ENCODE data around the gene CISD2. TPM values are rescaled to one million over a fixed set of nuclear protein-coding genes. Genes with fewer than 3 reads are reported as not detected.
"Not testable (repeated sequence)": the region's sequence is repeated elsewhere in the genome, so short reads cannot be mapped to it uniquely, and the experiment has no call there.

Gene CISD2
- total RNA-seq, result 10 to 100 TPM in 4 of 6 donors, 1 to 10 TPM in 2; 1.3 to 30.3 (median 18.3) TPM

DNA sequence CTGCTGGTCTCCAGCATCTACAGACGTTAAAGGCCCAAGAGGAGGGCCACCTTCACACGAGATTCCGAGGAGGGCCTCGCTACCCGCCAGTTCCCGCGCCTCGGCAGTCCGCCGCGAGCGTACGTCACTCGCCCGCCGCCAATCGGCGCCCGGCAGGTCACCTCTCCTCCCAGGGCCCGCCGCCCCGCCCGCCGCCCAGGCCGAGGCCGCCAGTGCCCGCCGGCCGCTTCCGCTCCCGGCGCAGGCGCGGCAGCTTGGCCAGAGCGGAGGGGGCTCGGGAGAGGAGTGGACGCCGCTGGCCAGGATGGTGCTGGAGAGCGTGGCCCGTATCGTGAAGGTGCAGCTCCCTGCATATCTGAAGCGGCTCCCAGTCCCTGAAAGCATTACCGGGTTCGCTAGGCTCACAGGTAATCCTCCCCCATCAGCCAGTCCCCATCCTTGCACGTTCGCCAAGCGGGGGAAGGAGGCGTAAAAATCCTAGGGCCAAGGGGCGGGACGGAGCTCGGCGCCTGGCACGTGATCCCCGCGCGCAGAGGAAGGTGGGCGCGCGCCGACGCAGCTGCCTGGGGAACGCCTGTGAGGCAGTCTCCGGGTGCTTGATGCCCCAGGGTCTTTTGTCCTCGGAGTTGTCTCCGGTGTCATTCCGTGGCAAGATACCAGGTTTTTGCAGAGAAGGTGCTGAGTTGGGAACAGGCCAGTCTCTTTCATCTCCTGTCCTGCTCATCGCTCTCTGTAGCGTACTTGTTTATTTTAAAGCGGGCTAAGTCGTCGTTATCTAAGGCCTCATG is at the start of gene CISD2:
CISD2 (plus strand) TSS at position 212 of the 788 bp plus-strand sequence; CDS start at position 305, 93 bp downstream.
- H3K27me3 ChIP-seq, result no peaks in the 10 kb centered on the region
- DNase-seq (peak; percentile 95 to 99), ATAC-seq (ENCODE audit: low FRiP score in 2 of 2) (peak; percentile 97 to 99)
- WGBS, 2 donors, result 0 to 1% methylated on average over 24 to 57 of the region's 71 CpGs
- no peaks in the 10 kb centered on the region for H3K36me3 ChIP-seq
- H3K4me3 ChIP-seq, result peak within 1 kb of the TSS; percentile 59 to 93 (median 72)
- peak within 1 kb of the TSS; percentile 94 to 97 (median 95) for H3K27ac ChIP-seq
- TF ChIP-seq POLR2A (IDR thresholded peaks at IDR 0.05), result peak in 3 of 4 donors; percentile 75 to 92 (median 85)
- peak; percentile 87 to 94 for TF ChIP-seq POLR2AphosphoS5 (IDR thresholded peaks at IDR 0.05)
- peak in 4 of 6 experiments; percentile 33 to 60 (median 46) for TF ChIP-seq CTCF (IDR thresholded peaks at IDR 0.05)
- peak in 1 of 4 donors; percentile 7 for TF ChIP-seq EP300 (IDR thresholded peaks at IDR 0.05)
- H3K4me1 ChIP-seq, result peaks cover 14 to 24% (median 19%) of the 10 kb centered on the region in 4 donors
- H3K9me3 ChIP-seq, result no peaks in the 10 kb centered on the region

DNA sequence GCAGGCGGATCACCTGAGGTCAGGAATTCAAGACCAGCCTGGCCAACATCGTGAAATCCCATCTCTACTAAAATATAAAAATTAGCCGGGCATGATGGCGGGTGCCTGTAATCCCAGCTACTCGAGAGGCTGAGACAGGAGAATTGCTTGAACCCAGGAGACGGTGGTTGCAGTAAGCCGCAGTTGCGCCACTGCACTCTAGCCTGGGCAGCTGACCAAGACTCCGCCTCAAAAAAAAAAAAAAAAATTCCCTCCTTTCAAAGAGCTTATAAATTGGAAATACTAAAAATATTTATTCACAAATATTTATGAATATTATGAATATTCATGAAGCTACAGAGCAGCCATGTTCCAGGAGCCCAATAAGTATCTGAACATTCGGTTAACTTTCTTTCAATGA is 49.7 kb upstream of the CISD2 start:
- not testable (repeated sequence) for H3K4me3 ChIP-seq; ATAC-seq (ENCODE audit: low FRiP score in 2 of 2); H3K9me3 ChIP-seq; DNase-seq; H3K27me3 ChIP-seq
- peaks cover 0 to 12% (median 0%) of the 10 kb centered on the region in 4 donors for H3K36me3 ChIP-seq
- peak overlapping the region in 2 of 4 donors; percentile 57 to 73 for H3K27ac ChIP-seq
- WGBS, 2 donors, result 75 to 84% methylated on average over 10 of the region's 10 CpGs
- H3K4me1 ChIP-seq, result peaks cover 88 to 98% (median 96%) of the 10 kb centered on the region in 4 donors

DNA sequence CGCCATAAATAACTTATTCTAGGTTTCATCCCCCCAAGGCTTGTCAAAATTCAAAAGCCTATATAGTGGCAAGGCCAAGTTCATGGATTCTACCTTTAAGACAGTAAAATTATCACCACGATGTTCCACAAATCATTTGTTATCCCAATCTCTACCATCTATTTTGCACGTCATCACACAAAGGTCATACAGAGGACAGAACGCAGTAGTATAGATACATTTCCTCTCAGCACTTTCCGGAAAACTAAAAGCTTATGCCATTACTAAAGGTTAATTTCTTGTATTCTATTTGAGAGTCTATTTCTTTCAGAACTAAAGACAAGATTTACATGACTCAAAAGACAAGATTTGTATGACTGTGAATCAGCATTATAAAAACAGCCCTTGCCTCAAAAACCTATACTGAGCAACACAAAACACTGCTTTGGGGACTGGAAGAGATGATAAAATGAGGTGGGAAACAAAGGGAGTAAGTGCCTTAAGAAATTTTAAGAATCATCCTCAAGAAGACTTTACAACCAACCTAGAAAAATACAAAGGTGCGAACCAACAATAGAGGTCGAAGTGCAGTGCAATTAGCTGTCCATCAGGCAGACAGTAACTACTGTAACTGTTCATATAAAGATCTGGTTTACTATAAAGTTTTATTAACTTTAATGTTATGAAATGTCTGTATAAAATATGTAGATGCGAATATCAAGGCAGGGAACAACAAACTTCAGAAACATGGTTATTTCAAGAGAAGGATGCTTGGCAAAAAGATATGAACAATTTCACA is 49.0 kb upstream of the CISD2 start:
- Histone ChIP-seq H3K4me3 (no peak overlapping the region), H3K27ac (peak overlapping the region in 2 of 4 donors; percentile 57 to 73)

DNA sequence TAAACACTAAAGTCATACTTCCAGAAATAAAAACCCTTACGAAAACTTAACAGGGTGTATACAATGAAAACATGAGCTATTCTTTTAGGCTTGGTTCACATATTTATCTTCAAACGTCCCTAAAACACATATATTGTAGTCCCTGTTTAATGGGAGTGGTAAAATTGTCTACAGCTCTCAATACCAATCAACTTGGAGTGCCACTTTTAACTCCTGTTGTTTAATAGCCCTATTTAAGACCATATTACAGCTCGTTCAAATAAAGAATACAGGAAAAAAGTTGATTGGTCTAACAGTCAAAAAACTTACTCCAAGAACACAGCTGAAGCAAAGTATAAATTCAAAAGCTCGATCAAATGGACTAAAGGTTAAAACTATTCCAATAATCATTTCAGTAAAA is 45.3 kb upstream of the CISD2 start:
- H3K27ac ChIP-seq, result peak overlapping the region; percentile 5 to 100 (median 99)
- TF ChIP-seq POLR2A (IDR thresholded peaks at IDR 0.05) (no peak), POLR2AphosphoS5 (IDR thresholded peaks at IDR 0.05) (no peak), EP300 (IDR thresholded peaks at IDR 0.05) (no peak), CTCF (IDR thresholded peaks at IDR 0.05) (no peak)
- WGBS, 2 donors, result 19 to 25% methylated on average over 4 of the region's 4 CpGs
- DNase-seq (no peak), ATAC-seq (ENCODE audit: low FRiP score in 2 of 2) (no peak)
- peaks cover 0 to 13% (median 0%) of the 10 kb centered on the region in 4 donors for H3K36me3 ChIP-seq
- H3K27me3 ChIP-seq, result no peaks in the 10 kb centered on the region
- H3K4me3 ChIP-seq, result peak overlapping the region in 3 of 4 donors; percentile 57 to 86 (median 76)
- no peaks in the 10 kb centered on the region for H3K9me3 ChIP-seq
- peaks cover 56 to 60% (median 60%) of the 10 kb centered on the region in 4 donors for H3K4me1 ChIP-seq

More for the DNA sequence above, 49.0 kb upstream of the CISD2 start:
- Histone ChIP-seq H3K4me1 (peaks cover 88 to 97% (median 92%) of the 10 kb centered on the region in 4 donors), H3K36me3 (peaks cover 0 to 13% (median 0%) of the 10 kb centered on the region in 4 donors), H3K9me3 (no peaks in the 10 kb centered on the region), H3K27me3 (no peaks in the 10 kb centered on the region)
- 59 to 61% methylated on average over 8 of the region's 8 CpGs for WGBS, 2 donors
- no peak for TF ChIP-seq POLR2AphosphoS5 (IDR thresholded peaks at IDR 0.05)
- TF ChIP-seq POLR2A (IDR thresholded peaks at IDR 0.05), result no peak
- ATAC-seq (ENCODE audit: low FRiP score in 2 of 2) (no peak), DNase-seq (no peak)

- H3K9me3 ChIP-seq, result no peaks in the 10 kb centered on the region
- H3K27me3 ChIP-seq, result no peaks in the 10 kb centered on the region
- TF ChIP-seq CTCF (IDR thresholded peaks at IDR 0.05), result no peak
- peaks cover 0 to 13% (median 0%) of the 10 kb centered on the region in 4 donors for H3K36me3 ChIP-seq
- ATAC-seq (ENCODE audit: low FRiP score in 2 of 2), result no peak
- WGBS, 2 donors, result 35 to 37% methylated on average over 4 of the region's 4 CpGs
- H3K27ac ChIP-seq, result peak overlapping the region; percentile 98 to 100 (median 100)
- peaks cover 51 to 61% (median 60%) of the 10 kb centered on the region in 4 donors for H3K4me1 ChIP-seq
- peak overlapping the region in 3 of 4 donors; percentile 57 to 86 (median 76) for H3K4me3 ChIP-seq
- DNase-seq, result no peak
These were observed 44.9 kb upstream of the CISD2 start for GRCh38 chr4:102823897-102824296.

Measured in upper lobe of left lung (tissue), 6 donors.